Thyroid gland (tissue), 4 donors: ENCODE results near the gene MRAP. TPM values are rescaled to one million over a fixed set of nuclear protein-coding genes. Genes with fewer than 3 reads are reported as not detected.
"Not testable (repeated sequence)": the region's sequence is repeated elsewhere in the genome, so short reads cannot be mapped to it uniquely, and the experiment has no call there.

Experiments used
- DNase-seq, 2 donors: peaks; one replicate each; pipeline ENCODE4 v3.0.0-alpha.2; 2019
- H3K27ac ChIP-seq, 3 donors: fragments of 200-600 bp; sonication (generic); 1 replicate in 2 of 3; 2 replicates in 1 of 3; pipeline ENCODE4 v1.5.1; 2016 to 2019; ENCODE audit warnings: mild to moderate bottlenecking in 1 of 3, moderate library complexity in 1 of 3
- H3K27me3 ChIP-seq: fragments of 200-600 bp; sonication (generic); one replicate; pipeline ENCODE4 v1.5.1; 2019
- H3K36me3 ChIP-seq, 2 donors: fragments of 200-600 bp; sonication (generic); one replicate each; pipeline ENCODE4 v1.5.1; 2016 to 2019
- H3K4me1 ChIP-seq, 2 donors: fragments of 200-600 bp; sonication (generic); one replicate each; pipeline ENCODE4 v1.5.1; 2017 to 2019
- H3K4me3 ChIP-seq, 3 donors: fragments of 200-600 bp; sonication (generic); replicated peaks in 1 of 3; 1 replicate in 2 of 3; 2 replicates in 1 of 3; pipeline ENCODE4 v1.5.1; 2016; ENCODE audit warnings: mild to moderate bottlenecking in 1 of 3
- H3K9me3 ChIP-seq: fragments of 200-600 bp; sonication (generic); one replicate; pipeline ENCODE4 v1.5.1; 2017
- CTCF ChIP-seq, 6 experiments: fragments of 200-600 bp in 3 of 6; fragments of 450-650 bp in 3 of 6; sonication (generic) in 3 of 6; IDR thresholded peaks; one replicate each; pipeline ENCODE4 v1.5.1; 2016 to 2019; ENCODE audit warnings: antibody characterized with exemption in 6 of 6, mild to moderate bottlenecking in 2 of 6, inconsistent platforms in 1 of 6, moderate library complexity in 1 of 6
- POLR2A ChIP-seq, 2 donors: fragments of 450-650 bp; IDR thresholded peaks; one replicate each; pipeline ENCODE4 v1.6.1; 2017; ENCODE audit warnings: antibody characterized with exemption in 2 of 2, mild to moderate bottlenecking in 2 of 2, moderate library complexity in 1 of 2
- WGBS, 2 donors: methylation state at CpG; one replicate each; pipeline ENCODE4 v1.1.5; 2017; 5-methylcytosine and 5-hydroxymethylcytosine counted together
- intact Hi-C: fragments of 100-400 bp; cut with DNase I; formaldehyde crosslinking; loops from one replicate; pipeline ENCODE4 v1.15.1; 2023
- total RNA-seq, 4 donors: library from RNA; depleted of rRNA; stranded (reverse); fragments of >200 nt; gene quantifications; one replicate each; pipeline ENCODE4 v1.2.3, GENCODE V29; 2016

The MRAP gene
- total RNA-seq, 4 donors from 2014 or later = not detected

- TF ChIP-seq POLR2A (IDR thresholded peaks at IDR 0.05) = no peak
- TF ChIP-seq CTCF (IDR thresholded peaks at IDR 0.05) = no peak
- peak; percentile 86 to 88 for DNase-seq
- 31 to 33% methylated on average over 9 of the region's 9 CpGs for WGBS, 2 donors
Observed at GRCh38 chr21:32256873-32257620, 41.6 kb upstream of the MRAP start.

GRCh38 chr21:32257962-32258785 lies 40.5 kb upstream of the MRAP start:
- intact Hi-C loops = loop anchor here (5.0 to 10.0 kb wide), 2 partner anchors 391 to 473 kb away; no protein-coding TSS in a partner anchor
- Histone ChIP-seq H3K9me3 (no peaks in the 10 kb centered on the region), H3K4me3 (no peak overlapping the region), H3K27ac (no peak overlapping the region), H3K36me3 (no peaks in the 10 kb centered on the region), H3K27me3 (no peaks in the 10 kb centered on the region), H3K4me1 (peaks cover 8 to 14% of the 10 kb centered on the region in 2 donors)
- peak; percentile 74 to 83 for DNase-seq
- TF ChIP-seq POLR2A (IDR thresholded peaks at IDR 0.05) (no peak), CTCF (IDR thresholded peaks at IDR 0.05) (peak; percentile 37 to 89 (median 72))
- WGBS, 2 donors = 45% methylated on average over 16 of the region's 16 CpGs

More at GRCh38 chr21:32256873-32257620, 41.6 kb upstream of the MRAP start:
- intact Hi-C loops = loop anchor here (5.0 to 10.0 kb wide), 2 partner anchors 390 to 472 kb away; no protein-coding TSS in a partner anchor
- no peak overlapping the region for H3K4me3 ChIP-seq
- H3K9me3 ChIP-seq = no peaks in the 10 kb centered on the region
- peaks cover 8 to 14% of the 10 kb centered on the region in 2 donors for H3K4me1 ChIP-seq
- no peaks in the 10 kb centered on the region for H3K27me3 ChIP-seq
- no peaks in the 10 kb centered on the region for H3K36me3 ChIP-seq
- H3K27ac ChIP-seq = peak overlapping the region in 1 of 3 donors; percentile 6

GRCh38 chr21:32258786-32259048 lies 39.9 kb upstream of the MRAP start:
- H3K4me1 ChIP-seq = peaks cover 8 to 14% of the 10 kb centered on the region in 2 donors
- intact Hi-C loops = loop anchor here (5.0 to 10.0 kb wide), 2 partner anchors 391 to 474 kb away; no protein-coding TSS in a partner anchor

GRCh38 chr21:32260130-32260529 lies 38.5 kb upstream of the MRAP start:
- H3K36me3 ChIP-seq = no peaks in the 10 kb centered on the region
- H3K4me3 ChIP-seq = no peak overlapping the region
- WGBS, 2 donors = 89 to 92% methylated on average over 2 of the region's 2 CpGs
- TF ChIP-seq CTCF (IDR thresholded peaks at IDR 0.05) (no peak), POLR2A (IDR thresholded peaks at IDR 0.05) (no peak)
- H3K27ac ChIP-seq = no peak overlapping the region
- no peaks in the 10 kb centered on the region for H3K27me3 ChIP-seq
- no peaks in the 10 kb centered on the region for H3K9me3 ChIP-seq
- DNase-seq = no peak
- intact Hi-C loops = no loop called here
- H3K4me1 ChIP-seq = peaks cover 8 to 14% of the 10 kb centered on the region in 2 donors

More at GRCh38 chr21:32258786-32259048, 39.9 kb upstream of the MRAP start:
- not testable (repeated sequence) for H3K4me3 ChIP-seq, H3K27me3 ChIP-seq, H3K9me3 ChIP-seq, H3K27ac ChIP-seq, H3K36me3 ChIP-seq
- peak in 1 of 2 donors; percentile 17 for DNase-seq
- WGBS, 2 donors = 83 to 91% methylated on average over 5 of the region's 5 CpGs

- DNase-seq = no peak
- WGBS, 2 donors = 90 to 92% methylated on average over 5 of the region's 5 CpGs
- Histone ChIP-seq H3K27me3 (no peaks in the 10 kb centered on the region), H3K27ac (no peak overlapping the region), H3K9me3 (no peaks in the 10 kb centered on the region), H3K36me3 (peaks cover 0 to under 1% of the 10 kb centered on the region in 2 donors), H3K4me1 (peaks cover 0 to 4% of the 10 kb centered on the region in 2 donors), H3K4me3 (no peak overlapping the region)
- TF ChIP-seq CTCF (IDR thresholded peaks at IDR 0.05) (no peak), POLR2A (IDR thresholded peaks at IDR 0.05) (no peak)
- intact Hi-C loops = no loop called here
Observed at GRCh38 chr21:32261929-32262328, 36.7 kb upstream of the MRAP start.

GRCh38 chr21:32265321-32265720 lies 33.3 kb upstream of the MRAP start:
- H3K4me3 ChIP-seq, H3K27ac ChIP-seq, H3K36me3 ChIP-seq, intact Hi-C loops, H3K27me3 ChIP-seq, H3K9me3 ChIP-seq, H3K4me1 ChIP-seq, DNase-seq: not testable (repeated sequence)
- 97% methylated on average over 7 to 22 of the region's 23 CpGs for WGBS, 2 donors
